Hepatocyte (in vitro differentiated cells): ENCODE results near the gene CYS1. TPM values are rescaled to one million over a fixed set of nuclear protein-coding genes. Genes with fewer than 3 reads are reported as not detected.
"Not testable (repeated sequence)": the region's sequence is repeated elsewhere in the genome, so short reads cannot be mapped to it uniquely, and the experiment has no call there.

ENCODE experiments used
- DNase-seq: peaks from one replicate; pipeline ENCODE4 v3.0.0-alpha.2; 2016; ENCODE audit warnings: low spot score
- H2AFZ ChIP-seq: fragments of 200-600 bp; sonication (generic); 2 replicates; pipeline ENCODE4 v1.6.0; 2016; ENCODE audit warnings: antibody characterized with exemption, mild to moderate bottlenecking
- H3K27ac ChIP-seq: fragments of 200-600 bp; sonication (generic); 2 replicates; pipeline ENCODE4 v1.5.1; 2016; ENCODE audit warnings: mild to moderate bottlenecking
- H3K27me3 ChIP-seq: fragments of 200-600 bp; sonication (generic); 2 replicates; pipeline ENCODE4 v1.6.1; 2016
- H3K36me3 ChIP-seq: fragments of 200-600 bp; sonication (generic); replicated peaks from 2 replicates; pipeline ENCODE4 v1.5.1; 2016; ENCODE audit warnings: low read depth; ENCODE audit not compliant: insufficient read depth
- H3K4me1 ChIP-seq: fragments of 200-600 bp; sonication (generic); 2 replicates; pipeline ENCODE4 v1.5.1; 2016; ENCODE audit warnings: mild to moderate bottlenecking, moderate library complexity; ENCODE audit not compliant: insufficient read depth
- H3K4me2 ChIP-seq: fragments of 200-600 bp; sonication (generic); 2 replicates; pipeline ENCODE4 v1.6.0; 2016
- H3K4me3 ChIP-seq: fragments of 200-600 bp; sonication (generic); 2 replicates; pipeline ENCODE4 v1.5.1; 2016; ENCODE audit warnings: mild to moderate bottlenecking
- H3K79me2 ChIP-seq: fragments of 200-600 bp; sonication (generic); 2 replicates; pipeline ENCODE4 v1.6.0; 2017; ENCODE audit warnings: mild to moderate bottlenecking
- H3K9me2 ChIP-seq: fragments of 200-600 bp; sonication (generic); replicated peaks from 2 replicates; pipeline ENCODE4 v1.6.0; 2017; ENCODE audit warnings: mild to moderate bottlenecking; ENCODE audit not compliant: insufficient read depth
- H3K9me3 ChIP-seq: fragments of 200-600 bp; sonication (generic); 2 replicates; pipeline ENCODE4 v1.5.1; 2016; ENCODE audit warnings: low read depth, mild to moderate bottlenecking
- H4K20me1 ChIP-seq: fragments of 200-600 bp; sonication (generic); 2 replicates; pipeline ENCODE4 v1.6.0; 2016; ENCODE audit warnings: mild to moderate bottlenecking; ENCODE audit not compliant: insufficient read depth, poor library complexity, severe bottlenecking
- EZH2 ChIP-seq: fragments of 200-600 bp; sonication (generic); IDR thresholded peaks from 2 replicates; pipeline ENCODE4 v1.6.1; 2016; ENCODE audit warnings: antibody characterized with exemption, mild to moderate bottlenecking, borderline replicate concordance
- EZH2phosphoT487 ChIP-seq: fragments of 200-600 bp; sonication (generic); IDR thresholded peaks from one replicate; pipeline ENCODE4 v1.6.1; 2018; ENCODE audit warnings: antibody characterized with exemption, mild to moderate bottlenecking, low read depth, moderate library complexity; ENCODE audit not compliant: unreplicated experiment, severe bottlenecking
- WGBS: methylation state at CpG from one replicate; pipeline ENCODE4 v1.1.6; 2016; ENCODE audit warnings: low lambda C conversion rate; ENCODE audit errors: missing lambda C conversion rate; 5-methylcytosine and 5-hydroxymethylcytosine counted together
- polyA plus RNA-seq: library from polyadenylated mRNA; unstranded; fragments of >200 nt; fragmentation: Nextera tagmentation; extraction: Ambion mirVana; gene quantifications from 2 replicates; pipeline ENCODE4 v1.2.1, GENCODE V29; 2016
- total RNA-seq: library from RNA; depleted of rRNA; stranded (reverse); fragments of >200 nt; gene quantifications from 2 replicates; pipeline ENCODE4 v1.2.3, GENCODE V29; 2014
- TF ChIP-seq, protein P1 (sequence below): fragments of 200-600 bp; sonication (generic); IDR thresholded peaks from 2 replicates; pipeline ENCODE4 v1.5.1; 2016; ENCODE audit warnings: antibody characterized with exemption, mild to moderate bottlenecking; ENCODE audit not compliant: poor library complexity

CYS1 gene
- total and polyA plus RNA-seq, 2 experiments from 2014 or later, result 2.7 to 2.9 TPM

DNA sequence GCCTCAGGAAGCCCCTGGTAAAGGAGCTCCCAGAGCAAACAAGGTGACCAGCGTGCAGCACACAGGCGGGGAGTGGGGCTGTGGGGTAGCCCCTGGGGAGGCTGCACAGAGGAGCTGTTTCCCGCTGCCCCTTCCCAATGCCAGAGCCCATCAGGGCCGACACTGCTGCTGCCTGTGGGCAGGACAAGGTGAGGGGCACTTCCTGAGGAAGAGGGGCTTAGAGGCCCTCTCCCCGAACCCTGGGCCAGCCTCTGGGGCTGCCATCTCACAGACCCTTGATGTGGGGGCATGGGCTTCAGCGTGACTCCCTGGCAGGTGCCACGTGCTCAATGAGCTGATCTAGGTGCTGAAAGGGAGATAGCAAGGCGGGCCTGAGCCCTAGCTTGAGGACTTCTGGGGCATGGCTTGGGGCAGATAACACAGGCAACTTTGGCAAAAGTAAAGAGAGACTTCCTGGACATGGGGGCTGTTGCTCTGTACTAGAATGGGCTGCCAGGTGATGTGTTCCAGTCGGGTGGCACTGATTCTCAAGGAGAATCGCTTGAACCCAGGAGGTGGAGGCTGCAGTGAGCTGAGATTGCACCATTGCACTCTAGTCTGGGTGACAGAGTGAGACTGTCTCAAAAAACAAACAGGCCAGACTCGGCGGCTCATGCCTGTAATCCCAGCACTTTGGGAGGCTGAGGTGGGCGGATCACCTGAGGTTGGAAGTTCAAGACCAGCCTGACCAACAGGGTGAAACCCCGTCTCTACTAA, 46.8 kb downstream of the CYS1 start:
- no peaks in the 10 kb centered on the region for H3K27me3 ChIP-seq
- no peaks in the 10 kb centered on the region for H3K36me3 ChIP-seq
- no peaks in the 10 kb centered on the region for H3K79me2 ChIP-seq
- H2AFZ ChIP-seq, result no peak overlapping the region
- H3K9me2 ChIP-seq, result no peaks in the 10 kb centered on the region
- no peak overlapping the region for H3K4me2 ChIP-seq
- no peak overlapping the region for H3K27ac ChIP-seq
- 89% methylated on average over 14 of the region's 14 CpGs for WGBS
- no peak for TF ChIP-seq EZH2phosphoT487
- no peak for TF ChIP-seq EZH2
- TF ChIP-seq, protein P1, sequence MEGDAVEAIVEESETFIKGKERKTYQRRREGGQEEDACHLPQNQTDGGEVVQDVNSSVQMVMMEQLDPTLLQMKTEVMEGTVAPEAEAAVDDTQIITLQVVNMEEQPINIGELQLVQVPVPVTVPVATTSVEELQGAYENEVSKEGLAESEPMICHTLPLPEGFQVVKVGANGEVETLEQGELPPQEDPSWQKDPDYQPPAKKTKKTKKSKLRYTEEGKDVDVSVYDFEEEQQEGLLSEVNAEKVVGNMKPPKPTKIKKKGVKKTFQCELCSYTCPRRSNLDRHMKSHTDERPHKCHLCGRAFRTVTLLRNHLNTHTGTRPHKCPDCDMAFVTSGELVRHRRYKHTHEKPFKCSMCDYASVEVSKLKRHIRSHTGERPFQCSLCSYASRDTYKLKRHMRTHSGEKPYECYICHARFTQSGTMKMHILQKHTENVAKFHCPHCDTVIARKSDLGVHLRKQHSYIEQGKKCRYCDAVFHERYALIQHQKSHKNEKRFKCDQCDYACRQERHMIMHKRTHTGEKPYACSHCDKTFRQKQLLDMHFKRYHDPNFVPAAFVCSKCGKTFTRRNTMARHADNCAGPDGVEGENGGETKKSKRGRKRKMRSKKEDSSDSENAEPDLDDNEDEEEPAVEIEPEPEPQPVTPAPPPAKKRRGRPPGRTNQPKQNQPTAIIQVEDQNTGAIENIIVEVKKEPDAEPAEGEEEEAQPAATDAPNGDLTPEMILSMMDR, result no peak
- H4K20me1 ChIP-seq, result no peaks in the 10 kb centered on the region
- no peaks in the 10 kb centered on the region for H3K9me3 ChIP-seq
- peaks cover 8% of the 10 kb centered on the region for H3K4me1 ChIP-seq
- DNase-seq, result no peak
- no peak overlapping the region for H3K4me3 ChIP-seq

DNA sequence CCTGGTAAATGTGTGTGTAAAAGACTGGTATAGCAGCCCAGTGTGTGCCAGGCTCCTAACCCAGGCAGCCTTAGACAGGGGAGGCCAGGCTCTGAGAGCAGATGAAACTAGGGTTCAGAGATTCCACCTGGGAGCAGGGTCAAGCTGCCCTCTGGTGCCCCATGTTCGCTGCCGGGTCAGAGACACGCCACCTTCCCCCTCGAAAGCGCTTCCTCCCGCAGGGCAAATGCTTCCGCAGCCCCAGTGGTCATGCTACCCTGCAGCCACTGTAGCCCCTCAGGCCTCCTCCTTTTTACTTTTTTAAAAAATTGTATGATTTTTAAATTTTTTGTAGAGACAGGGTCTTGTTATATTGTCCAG, 47.5 kb downstream of the CYS1 start:
- peaks cover 8% of the 10 kb centered on the region for H3K4me1 ChIP-seq
- H3K79me2 ChIP-seq, result no peaks in the 10 kb centered on the region
- no peak overlapping the region for H2AFZ ChIP-seq
- no peak overlapping the region for H3K4me3 ChIP-seq
- H3K9me2 ChIP-seq, result no peaks in the 10 kb centered on the region
- TF ChIP-seq EZH2phosphoT487 (no peak), EZH2 (no peak)
- TF ChIP-seq, protein P1, result no peak
- WGBS, result 95% methylated on average over 7 of the region's 7 CpGs
- no peaks in the 10 kb centered on the region for H3K9me3 ChIP-seq
- H3K27me3 ChIP-seq, result no peaks in the 10 kb centered on the region
- H3K36me3 ChIP-seq, result no peaks in the 10 kb centered on the region
- DNase-seq, result no peak
- H3K4me2 ChIP-seq, result no peak overlapping the region
- no peaks in the 10 kb centered on the region for H4K20me1 ChIP-seq
- H3K27ac ChIP-seq, result no peak overlapping the region

DNA sequence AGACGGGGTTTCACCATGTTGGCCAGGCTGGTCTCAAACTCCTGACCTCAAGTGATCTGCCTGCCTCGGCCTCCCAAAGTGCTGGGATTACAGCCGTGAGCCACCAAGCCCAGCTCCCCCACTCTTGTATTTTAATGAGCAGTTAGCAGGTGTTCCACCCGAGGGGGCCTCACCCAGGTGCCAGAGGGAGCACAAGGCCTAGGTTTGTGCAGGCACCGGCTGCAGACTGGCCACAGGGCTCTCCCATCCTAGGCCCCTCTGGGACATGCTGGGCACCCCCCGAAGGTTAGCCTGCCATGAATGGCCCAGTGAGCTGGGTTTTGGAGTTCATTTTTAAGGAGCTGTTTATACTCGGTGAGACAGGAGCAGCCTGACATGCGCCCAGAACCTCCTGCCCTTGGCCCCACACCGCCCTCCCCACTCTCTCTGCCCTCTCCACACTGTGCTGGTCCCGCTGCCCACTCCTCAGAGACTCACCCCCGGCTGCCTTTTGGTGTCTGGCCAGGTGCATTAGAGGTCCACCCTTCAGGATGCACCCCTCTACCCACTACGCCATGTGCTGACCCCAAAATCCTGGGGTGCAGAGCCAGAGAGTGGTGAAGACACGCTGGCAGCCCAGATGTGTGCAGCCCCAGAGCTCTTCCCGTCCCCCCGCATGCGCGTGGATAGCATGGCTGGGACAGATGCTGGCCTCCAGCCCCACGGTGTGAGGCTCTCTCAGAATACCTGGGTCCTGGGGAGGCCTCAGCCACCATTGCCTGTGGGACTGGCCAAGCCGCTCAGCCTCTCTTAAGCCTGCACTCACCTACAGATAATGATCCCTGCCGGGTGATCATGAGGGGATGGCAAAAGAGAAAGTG, 48.1 kb downstream of the CYS1 start:
- Histone ChIP-seq H3K9me2 (no peaks in the 10 kb centered on the region), H3K27ac (no peak overlapping the region), H3K4me1 (peaks cover 8% of the 10 kb centered on the region), H3K4me2 (no peak overlapping the region), H4K20me1 (no peaks in the 10 kb centered on the region), H3K4me3 (no peak overlapping the region), H3K36me3 (no peaks in the 10 kb centered on the region), H3K79me2 (no peaks in the 10 kb centered on the region), H3K9me3 (no peaks in the 10 kb centered on the region), H2AFZ (no peak overlapping the region), H3K27me3 (no peaks in the 10 kb centered on the region)
- no peak for DNase-seq
- TF ChIP-seq EZH2phosphoT487, result no peak
- WGBS, result 86% methylated on average over 20 of the region's 20 CpGs

DNA sequence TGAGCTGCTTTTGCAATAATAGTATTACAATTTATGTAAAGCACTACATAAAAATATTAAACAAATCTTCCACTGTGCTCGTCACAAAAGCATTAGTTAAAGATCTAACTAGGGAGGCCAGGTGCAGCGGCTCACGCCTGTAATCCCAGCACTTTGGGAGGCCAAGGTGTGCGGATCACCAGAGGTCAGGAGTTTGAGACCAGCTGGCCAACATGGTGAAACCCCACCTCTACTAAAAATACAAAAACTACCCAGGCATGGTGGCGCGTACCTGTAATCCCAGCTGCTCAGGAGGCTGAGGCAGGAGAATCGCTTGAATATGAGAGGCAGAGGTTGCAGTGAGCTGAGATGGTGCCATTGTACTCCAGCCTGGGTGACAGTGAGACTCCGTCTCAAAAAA, 49.4 kb downstream of the CYS1 start:
- H3K4me3 ChIP-seq, result not testable (repeated sequence)

More for the DNA sequence above, 49.4 kb downstream of the CYS1 start:
- not testable (repeated sequence) for H2AFZ ChIP-seq, H3K27ac ChIP-seq, H3K27me3 ChIP-seq, H3K4me2 ChIP-seq, H3K9me3 ChIP-seq, H3K79me2 ChIP-seq, H3K36me3 ChIP-seq, DNase-seq, H4K20me1 ChIP-seq, H3K4me1 ChIP-seq, H3K9me2 ChIP-seq
- WGBS, result 93% methylated on average over 8 of the region's 8 CpGs
